HG03025 (cell line): Measurements from ENCODE around the gene MBNL1.
"Not testable (repeated sequence)": the region's sequence is repeated elsewhere in the genome, so short reads cannot be mapped to it uniquely, and the experiment has no call there.

Experiments
- ATAC-seq: cut with Tn5 transposase; IDR thresholded peaks from one replicate; pipeline ENCODE4 v1.9.1; 2021; ENCODE audit warnings: mild to moderate bottlenecking, moderate library complexity; ENCODE audit not compliant: unreplicated experiment, low FRiP score

The MBNL1 gene

GRCh38 chr3:152392272-152392880 lies 123.6 kb downstream of the MBNL1 start:
- ATAC-seq = no peak

- no peak for ATAC-seq
These were observed 125.5 kb downstream of the MBNL1 start for GRCh38 chr3:152394246-152394645.

- ATAC-seq = no peak
These were observed 127.0 kb downstream of the MBNL1 start for GRCh38 chr3:152395764-152396163.

DNA sequence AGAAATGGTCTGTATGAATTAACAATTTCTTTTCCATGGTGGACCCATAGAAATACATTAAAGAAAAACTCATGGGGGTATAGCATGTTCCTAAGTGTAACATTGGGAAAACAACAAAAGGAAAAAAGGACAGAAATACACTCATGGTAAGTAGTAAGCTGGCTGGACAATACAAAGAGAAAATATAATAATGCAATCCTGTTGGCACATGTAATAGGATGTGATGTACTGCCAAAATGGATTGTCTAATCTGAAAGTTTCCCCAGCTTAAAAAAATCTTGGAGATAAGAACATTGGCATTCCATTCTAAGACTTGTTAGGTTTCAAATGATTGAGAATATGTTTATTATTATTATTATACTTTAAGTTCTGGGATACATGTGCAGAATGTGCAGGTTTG lies 128.1 kb downstream of the MBNL1 start:
- ATAC-seq = no peak

DNA sequence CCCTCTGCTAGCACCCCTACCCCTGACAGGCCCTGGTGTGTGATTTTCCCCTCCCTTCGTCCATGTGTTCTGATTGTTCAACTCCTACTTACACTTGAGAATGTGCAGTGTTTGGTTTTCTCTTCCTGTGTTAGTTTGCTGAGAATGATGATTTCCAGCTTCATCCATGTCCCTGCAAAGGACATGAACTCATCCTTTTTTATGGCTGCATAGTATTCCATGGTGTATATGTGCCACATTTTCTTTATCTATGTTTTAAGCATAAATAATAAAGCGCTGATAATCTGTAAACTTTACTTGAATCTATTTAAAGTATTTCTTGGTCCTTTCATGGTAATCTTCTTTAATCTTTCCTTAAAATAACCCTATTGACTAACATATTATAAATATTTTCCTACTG lies 128.6 kb downstream of the MBNL1 start:
- ATAC-seq = not testable (repeated sequence)

- ATAC-seq = no peak
These were observed 129.8 kb downstream of the MBNL1 start for GRCh38 chr3:152398495-152398894.

- ATAC-seq = no peak
These were observed 130.6 kb downstream of the MBNL1 start for GRCh38 chr3:152399374-152399773.

GRCh38 chr3:152400887-152401286 lies 132.2 kb downstream of the MBNL1 start:
- no peak for ATAC-seq

DNA sequence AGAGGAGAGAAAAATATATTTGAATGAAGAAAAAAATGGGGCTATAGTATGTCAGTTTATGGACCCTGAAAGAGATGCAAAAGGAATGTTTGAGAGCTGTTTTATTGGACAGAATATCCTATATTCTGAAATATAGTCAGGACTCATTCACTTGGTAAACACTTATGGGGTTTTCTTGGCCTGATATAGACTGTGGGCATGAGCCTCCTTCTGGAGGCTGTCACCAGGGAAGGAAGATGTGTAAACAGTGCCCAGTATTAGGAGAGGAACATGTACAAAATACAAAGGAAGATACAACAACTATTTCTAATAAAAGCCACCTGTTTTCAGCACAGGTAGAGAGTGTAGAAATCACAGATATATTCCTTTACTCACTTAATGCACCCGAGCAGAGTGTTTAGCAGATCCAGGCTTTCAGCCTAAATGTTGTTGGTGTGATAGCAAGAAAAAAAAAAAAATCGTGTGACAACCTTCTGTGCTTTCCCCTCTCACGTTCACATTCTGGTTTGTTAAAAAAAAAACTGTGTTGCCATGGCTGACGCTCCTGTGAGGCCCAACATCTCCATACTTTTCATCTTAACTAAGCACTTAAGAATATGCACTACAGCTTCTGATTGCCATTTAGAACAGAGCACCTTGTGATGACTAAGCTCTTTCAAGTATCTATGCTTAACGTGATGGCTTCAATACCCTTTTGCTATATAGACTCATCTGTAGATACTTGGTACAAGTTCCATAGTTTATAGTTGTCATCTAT lies 134.1 kb downstream of the MBNL1 start:
- no peak for ATAC-seq

DNA sequence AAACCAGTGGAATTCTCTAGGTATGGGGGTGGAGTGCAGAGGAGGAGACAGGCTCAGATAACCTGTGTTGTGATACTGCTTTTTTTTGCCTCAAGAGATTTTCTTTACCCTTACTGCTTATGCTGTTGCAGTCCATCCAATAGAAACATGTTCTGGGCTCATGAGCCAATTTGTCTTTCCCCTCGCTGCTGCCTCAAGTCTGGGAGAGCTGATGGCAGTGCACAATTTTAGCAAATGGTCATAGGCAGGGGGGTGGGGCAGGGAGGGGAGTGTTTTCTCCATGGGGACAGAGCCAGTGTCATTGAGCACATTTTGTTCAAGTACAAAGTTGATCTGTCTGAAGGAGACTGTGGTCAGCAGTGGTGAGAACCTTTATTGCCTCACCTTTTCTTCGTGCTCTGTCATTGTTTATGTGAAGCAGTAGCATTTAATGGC lies 134.9 kb downstream of the MBNL1 start:
- ATAC-seq = no peak

DNA sequence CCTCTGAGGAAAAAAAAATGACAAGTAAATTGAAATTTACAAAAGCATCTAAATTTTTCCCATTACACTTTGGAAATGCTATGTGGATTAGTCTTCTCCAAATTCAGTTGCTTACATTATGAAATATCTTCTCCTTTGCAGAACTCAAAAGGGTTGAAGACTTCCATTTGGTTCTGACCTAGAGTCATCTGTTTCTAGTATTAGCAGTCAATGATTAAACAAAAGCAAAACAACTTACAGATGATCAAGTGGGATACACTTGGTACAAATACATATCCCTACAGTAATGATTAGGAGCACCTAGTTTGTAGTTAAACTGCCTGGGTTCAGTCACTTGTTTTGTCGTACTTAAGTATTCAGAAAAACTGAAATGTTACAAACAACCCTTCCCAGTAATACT lies 136.2 kb downstream of the MBNL1 start:
- no peak for ATAC-seq

DNA sequence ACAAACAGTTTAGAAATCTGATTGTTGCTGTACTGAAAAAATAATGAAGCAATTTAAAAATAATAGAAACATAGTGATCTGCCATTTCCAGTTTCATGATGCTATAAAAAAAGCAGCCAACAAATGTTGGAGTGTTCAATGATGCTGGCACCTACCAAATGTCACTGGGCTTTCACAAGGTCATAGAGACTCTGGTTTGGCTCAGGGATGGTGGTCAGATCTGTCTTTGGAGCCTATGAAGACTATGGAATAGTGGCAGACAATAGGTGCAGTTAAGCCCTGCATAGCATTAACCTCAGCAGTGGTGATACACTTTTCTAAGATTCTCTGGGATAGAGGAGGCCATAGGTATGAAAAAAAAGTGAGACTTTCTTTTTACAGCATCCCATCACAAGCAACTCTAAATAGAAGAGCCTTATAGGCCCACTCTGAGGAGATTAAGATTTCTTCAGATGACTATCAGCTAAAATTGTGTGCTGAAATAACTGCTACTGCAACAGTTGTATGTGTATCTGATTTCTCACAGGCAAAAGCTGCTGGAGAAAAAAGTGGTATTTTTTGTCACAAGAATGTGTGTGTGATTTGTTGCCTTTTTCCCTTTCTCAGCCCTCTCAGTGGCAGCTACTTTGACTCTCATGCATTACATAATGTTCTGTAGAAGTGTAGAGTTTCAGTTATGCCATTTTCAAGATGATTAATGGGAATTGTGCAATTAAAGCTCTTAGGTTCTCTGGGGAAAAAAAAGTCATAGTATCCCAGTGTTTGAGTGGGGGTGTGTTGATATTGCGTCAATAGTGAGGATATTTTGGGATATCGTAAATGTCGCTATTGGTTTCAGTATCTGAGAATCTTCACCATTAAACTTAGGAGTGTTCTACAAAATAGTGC lies 137.4 kb downstream of the MBNL1 start:
- no peak for ATAC-seq

GRCh38 chr3:152413240-152413639 lies 144.5 kb downstream of the MBNL1 start:
- ATAC-seq = no peak

DNA sequence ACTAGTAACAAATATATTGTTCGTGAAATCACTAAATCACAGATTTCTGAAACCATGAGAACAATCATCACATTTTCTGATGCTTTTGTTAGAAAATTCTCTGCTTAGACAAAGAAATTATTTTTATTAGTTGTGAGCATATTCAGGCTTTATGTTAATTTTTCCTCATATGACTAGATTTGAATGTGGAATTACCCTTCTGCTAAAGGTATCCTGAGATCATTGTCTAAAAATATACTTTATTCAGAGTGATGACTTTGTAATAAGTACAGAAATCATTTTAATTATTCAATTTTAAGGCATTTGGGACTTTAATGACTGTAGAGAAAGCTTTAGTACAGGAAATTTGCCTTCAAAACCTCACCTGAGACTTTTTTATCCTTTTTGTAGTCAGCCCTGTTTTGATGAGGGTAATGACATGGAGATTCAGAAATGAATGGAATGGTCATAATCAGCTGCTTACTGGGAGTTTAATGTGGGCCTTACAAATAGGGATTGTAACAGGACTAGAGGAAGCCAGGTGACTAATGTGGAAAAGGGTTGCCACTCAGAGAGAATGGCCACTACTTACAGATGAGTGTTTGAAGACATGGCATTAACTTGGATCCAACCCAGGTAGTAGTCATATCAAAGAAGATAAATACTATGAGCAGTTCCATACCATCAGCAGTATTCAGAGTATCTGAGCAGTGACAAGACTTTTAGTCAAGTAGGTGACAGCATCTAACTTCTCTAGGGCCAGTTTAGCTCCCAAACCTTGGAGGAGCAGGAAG lies 148.3 kb downstream of the MBNL1 start:
- no peak for ATAC-seq

DNA sequence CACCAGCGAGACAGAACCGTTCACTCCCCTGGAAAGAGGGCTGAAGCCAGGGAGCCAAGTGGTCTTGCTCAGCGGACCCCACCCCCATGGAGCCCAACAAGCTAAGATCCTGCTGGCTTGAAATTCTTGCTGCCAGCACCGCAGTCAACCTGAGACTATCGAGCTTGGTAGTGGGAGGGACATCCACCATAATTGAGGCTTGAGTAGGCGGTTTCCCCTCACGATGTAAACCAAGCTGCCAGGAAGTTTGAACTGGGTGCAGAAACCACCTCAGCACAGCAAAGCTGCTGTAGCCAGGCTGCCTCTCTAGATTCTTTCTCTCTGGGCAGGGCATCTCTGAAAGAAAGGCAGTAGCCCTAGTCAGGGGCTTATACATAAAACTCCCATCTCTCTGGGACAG lies 151.0 kb downstream of the MBNL1 start:
- no peak for ATAC-seq

DNA sequence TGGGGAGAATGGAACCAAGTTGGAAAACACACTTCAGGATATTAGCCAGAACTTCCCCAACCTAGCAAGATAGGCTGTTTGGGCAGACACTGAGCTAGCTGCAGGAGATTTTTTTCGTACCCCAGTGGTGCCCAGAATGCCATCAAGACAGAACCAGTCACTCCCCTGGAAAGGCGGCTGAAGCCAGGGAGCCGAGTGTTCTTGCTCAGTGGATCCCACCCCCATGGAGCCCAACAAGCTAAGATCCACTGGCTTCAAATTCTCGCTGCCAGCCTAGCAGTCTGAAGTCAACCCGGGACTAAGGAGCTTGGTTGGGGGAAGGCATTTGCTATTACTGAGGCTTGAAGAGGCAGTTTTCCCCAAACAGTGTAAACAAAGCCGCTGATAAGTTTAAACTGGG lies 152.4 kb downstream of the MBNL1 start:
- ATAC-seq = no peak

DNA sequence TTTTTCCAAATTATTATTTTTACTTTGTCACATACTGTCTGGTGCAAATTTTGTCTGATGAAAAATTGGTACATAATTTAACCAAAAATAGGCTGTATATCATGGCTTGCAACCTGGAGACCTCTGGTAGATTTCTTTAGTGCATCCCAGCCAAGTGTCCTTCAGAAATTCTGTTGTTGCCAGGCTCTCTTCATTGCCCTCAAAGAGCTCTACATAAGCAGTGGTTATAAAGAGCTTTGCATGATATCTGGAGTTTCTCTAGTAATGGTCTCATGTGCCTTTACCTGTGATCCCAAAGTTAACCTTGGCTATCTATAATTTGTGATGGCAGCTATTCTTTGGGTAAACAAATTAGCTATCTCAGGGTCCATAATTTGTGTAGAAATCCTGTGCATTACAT lies 157.7 kb downstream of the MBNL1 start:
- ATAC-seq = no peak

DNA sequence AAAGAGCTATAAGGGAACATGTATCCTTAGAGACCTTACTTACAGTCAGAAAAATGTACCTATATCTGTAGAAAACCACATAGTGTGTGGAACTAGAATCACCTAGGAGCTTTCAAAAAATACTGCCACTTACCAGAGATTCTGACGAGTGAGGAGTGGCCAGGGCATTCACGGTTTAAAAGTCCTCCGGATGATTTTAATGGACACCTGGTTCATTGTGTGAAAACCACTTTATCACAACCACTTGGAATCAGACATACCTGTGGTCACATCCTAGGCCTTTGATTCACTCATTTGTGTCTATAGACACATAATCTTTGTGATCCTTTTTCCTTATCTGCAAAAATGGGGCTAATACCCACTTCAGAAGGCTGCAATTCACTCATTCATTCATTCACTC lies 159.8 kb downstream of the MBNL1 start:
- no peak for ATAC-seq

- ATAC-seq = no peak
These were observed 161.7 kb downstream of the MBNL1 start for GRCh38 chr3:152430223-152431002.

GRCh38 chr3:152434142-152434541 lies 165.4 kb downstream of the MBNL1 start:
- ATAC-seq = no peak
